Measurements from ENCODE around the gene MAN2B1. TPM values are rescaled to one million over a fixed set of nuclear protein-coding genes. Genes with fewer than 3 reads are reported as not detected.

The MAN2B1 gene
- total and polyA plus RNA-seq, 2 of the 8 experiments (the other 6 are each of a cell fraction or from before 2014, with no cell fraction given) = 55.3 to 76.3 TPM

DNA sequence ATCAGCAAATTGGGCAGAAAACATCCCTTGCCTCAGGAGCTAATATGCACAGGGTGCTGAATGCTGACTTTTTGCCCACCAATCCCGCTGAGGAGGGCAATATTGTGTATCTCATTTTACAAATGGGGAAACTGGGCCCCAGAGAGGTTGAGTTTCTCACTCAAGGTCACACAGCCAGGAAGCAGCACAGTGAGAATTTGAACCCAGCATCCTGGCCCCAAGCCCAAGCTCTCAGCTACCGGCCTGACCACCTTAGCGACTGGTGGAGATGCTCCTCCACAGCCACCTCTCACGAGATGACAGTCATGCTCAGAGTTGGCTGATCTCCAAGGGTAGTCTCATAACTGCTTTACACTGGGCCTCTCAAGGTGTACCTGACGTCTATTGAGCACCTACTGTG is 26.4 kb upstream of the MAN2B1 start:
- Histone ChIP-seq H3K27me3 (replicated peaks in 1 of 4; ENCODE audit: control insufficient read depth in 3 of 4, extremely low read depth in 1 of 4, insufficient read depth in 3 of 4, low read length in 3 of 4) (no peaks in the 10 kb centered on the region), H3K36me3 (ENCODE audit: control insufficient read depth in 2 of 4, insufficient read depth in 4 of 4, low read length in 3 of 4) (no peaks in the 10 kb centered on the region), H2BK12ac (ENCODE audit: low read depth, low read length) (no peak overlapping the region), H2BK20ac (ENCODE audit: low read length) (no peak overlapping the region), H4K91ac (replicated peaks; ENCODE audit: insufficient read length, low read length) (no peak overlapping the region), H3K4me3 (ENCODE audit: extremely low read depth in 1 of 4, insufficient read depth in 2 of 4, low read depth in 3 of 4, low read length in 4 of 4) (no peak overlapping the region), H3K27ac (ENCODE audit: low read depth, low read length) (no peak overlapping the region), H3K4me1 (replicated peaks in 1 of 4; ENCODE audit: control insufficient read depth in 3 of 4, insufficient read depth in 4 of 4, low read length in 3 of 4) (peaks cover 0 to 4% (median 3%) of the 10 kb centered on the region in 4 experiments; a peak in 2 of 7 replicates), H3K14ac (ENCODE audit: insufficient read length) (no peak overlapping the region), H3K23me2 (ENCODE audit: low read depth, low read length) (peaks cover 7% of the 10 kb centered on the region; the same call in 1 of the 2 replicates), H3K79me2 (ENCODE audit: control insufficient read depth in 1 of 2, insufficient read depth in 2 of 2, low read length in 2 of 2) (no peaks in the 10 kb centered on the region), H3K9ac (replicated peaks in 1 of 4; ENCODE audit: extremely low read depth in 1 of 4, low read depth in 3 of 4, low read length in 3 of 4) (no peak overlapping the region), H2AK5ac (ENCODE audit: low read depth, low read length) (no peak overlapping the region), H4K8ac (ENCODE audit: extremely low read depth, insufficient read depth, low read length) (no peak overlapping the region), H2BK120ac (replicated peaks; ENCODE audit: low read depth, low read length) (no peak overlapping the region), H2BK5ac (ENCODE audit: low read depth, low read length) (no peak overlapping the region), H3K18ac (ENCODE audit: extremely low read depth, low read length) (no peak overlapping the region), H3K79me1 (ENCODE audit: low read depth, low read length) (no peaks in the 10 kb centered on the region), H3K9me3 (ENCODE audit: insufficient read depth in 2 of 2, low read depth in 1 of 2, low read length in 1 of 2) (no peaks in the 10 kb centered on the region), H2BK15ac (ENCODE audit: low read length) (no peak overlapping the region), H2AFZ (ENCODE audit: low read length) (no peak overlapping the region), H4K20me1 (replicated peaks in 1 of 2; ENCODE audit: control insufficient read depth in 1 of 2, insufficient read depth in 2 of 2, low read length in 2 of 2) (peaks cover 0 to 9% of the 10 kb centered on the region in 2 experiments), H3K23ac (ENCODE audit: insufficient read length) (no peak overlapping the region), H4K5ac (ENCODE audit: insufficient read length, low read depth, low read length) (no peak overlapping the region), H3K4ac (replicated peaks; ENCODE audit: insufficient read length, low read depth, low read length) (no peak overlapping the region), H3K56ac (replicated peaks; ENCODE audit: insufficient read length, low read depth, low read length) (no peak overlapping the region), H3K4me2 (ENCODE audit: insufficient read depth in 1 of 2, low read depth in 2 of 2, low read length in 2 of 2) (no peak overlapping the region)
- POLR2A ChIA-PET (ENCODE audit: partially characterized antibody) = interaction anchor here (1.4 to 9.2 kb wide), 2 partner anchors 14 to 44 kb away, joined by 4 to 93 read pairs; partner anchors contain the start of genes DHPS and GET3
- DNase-seq (ENCODE audit: low read depth in 1 of 2, low spot score in 2 of 2) (no peak), FAIRE-seq (no peak)
- CTCF ChIA-PET (ENCODE audit: partially characterized antibody) = interaction anchor here (1.9 kb wide), 1 partner anchor 18 kb away, joined by 4 read pairs; no protein-coding TSS in a partner anchor
- TF ChIP-seq EP300 (IDR thresholded peaks at IDR 0.05; ENCODE audit: borderline replicate concordance in 1 of 2, low read depth in 2 of 2, low read length in 2 of 2) (no peak), JUN (IDR thresholded peaks at IDR 0.05; ENCODE audit: low read depth, low read length) (no peak), CHD2 (IDR thresholded peaks at IDR 0.05; ENCODE audit: low read length) (no peak)
- WGBS, 2 experiments (ENCODE audit: extremely low coverage in 1 of 2, insufficient coverage in 1 of 2, insufficient read length in 1 of 2, insufficient replicate concordance in 2 of 2, low coverage in 1 of 2, low lambda C conversion rate in 2 of 2, missing lambda C conversion rate in 1 of 2) = 88% methylated on average over 5 of the region's 5 CpGs; no CpG with 5 or more reads in 1 of the 2 experiments
